CD14-positive monocyte (primary cell): ENCODE results near the gene COMP. TPM values are rescaled to one million over a fixed set of nuclear protein-coding genes. Genes with fewer than 3 reads are reported as not detected.

Experiments
- DNase-seq, 3 donors: peaks; one replicate each; pipeline ENCODE4 v3.0.0-alpha.2; 2011 to 2022
- H2AFZ ChIP-seq: 2 replicates; pipeline ENCODE4 v1.6.0; 2012; ENCODE audit warnings: mild to moderate bottlenecking, low read depth, low read length, inconsistent platforms; ENCODE audit not compliant: insufficient read depth, poor library complexity, severe bottlenecking
- H3K27ac ChIP-seq, 2 donors: 1 replicate in 1 of 2; 2 replicates in 1 of 2; pipeline ENCODE4 v1.5.1; 2012 to 2013; ENCODE audit warnings: low read length in 2 of 2, control low read depth in 1 of 2, inconsistent platforms in 1 of 2, low read depth in 1 of 2, mild to moderate bottlenecking in 1 of 2
- H3K27me3 ChIP-seq, 2 donors: one replicate each; pipeline versions ENCODE4 v1.6.0 to v1.6.1; 2011 to 2013; ENCODE audit warnings: low read length in 2 of 2; ENCODE audit not compliant: control insufficient read depth in 2 of 2, insufficient read depth in 2 of 2
- H3K36me3 ChIP-seq, 2 donors: replicated peaks in 1 of 2; 1 replicate in 1 of 2; 2 replicates in 1 of 2; pipeline versions ENCODE4 v1.5.1 to v1.6.1; 2012 to 2013; ENCODE audit warnings: low read length in 2 of 2, control low read depth in 1 of 2, inconsistent platforms in 1 of 2, mild to moderate bottlenecking in 1 of 2; ENCODE audit not compliant: insufficient read depth in 2 of 2, control insufficient read depth in 1 of 2
- H3K4me1 ChIP-seq, 2 donors: 1 replicate in 1 of 2; 2 replicates in 1 of 2; pipeline versions ENCODE4 v1.5.1 to v1.6.1; 2012 to 2013; ENCODE audit warnings: low read length in 2 of 2, control low read depth in 1 of 2, inconsistent platforms in 1 of 2, mild to moderate bottlenecking in 1 of 2, moderate library complexity in 1 of 2; ENCODE audit not compliant: insufficient read depth in 2 of 2, control insufficient read depth in 1 of 2
- H3K4me2 ChIP-seq: replicated peaks from 2 replicates; pipeline ENCODE3; 2012; ENCODE audit warnings: low read length, moderate library complexity, mild to moderate bottlenecking; ENCODE audit not compliant: poor library complexity, severe bottlenecking; ENCODE audit errors: extremely low read depth
- H3K4me3 ChIP-seq, 3 experiments: fragments of 200-600 bp in 1 of 3; sonication (generic) in 1 of 3; replicated peaks in 1 of 3; 1 replicate in 2 of 3; 2 replicates in 1 of 3; pipeline ENCODE4 v1.5.1; 2011 to 2013; ENCODE audit warnings: low read length in 3 of 3, mild to moderate bottlenecking in 3 of 3, control low read depth in 2 of 3, low read depth in 2 of 3, inconsistent platforms in 1 of 3, moderate library complexity in 1 of 3
- H3K79me2 ChIP-seq: 2 replicates; pipeline ENCODE4 v1.6.0; 2012; ENCODE audit warnings: mild to moderate bottlenecking, control low read depth, inconsistent platforms, low read length, moderate library complexity; ENCODE audit not compliant: insufficient read depth
- H3K9ac ChIP-seq: 2 replicates; pipeline ENCODE4 v1.6.0; 2017; ENCODE audit warnings: low read length, mild to moderate bottlenecking; ENCODE audit not compliant: insufficient read depth, poor library complexity, severe bottlenecking
- H3K9me3 ChIP-seq, 2 donors: replicated peaks in 1 of 2; 1 replicate in 1 of 2; 2 replicates in 1 of 2; pipeline versions ENCODE4 v1.5.1 to v1.6.1; 2012 to 2013; ENCODE audit warnings: low read length in 2 of 2, control low read depth in 1 of 2; ENCODE audit not compliant: control insufficient read depth in 1 of 2, insufficient read depth in 1 of 2
- H4K20me1 ChIP-seq: 2 replicates; pipeline ENCODE4 v1.6.0; 2012; ENCODE audit warnings: mild to moderate bottlenecking, low read length, control low read depth, moderate library complexity; ENCODE audit not compliant: insufficient read depth
- H3K27ac Mint-ChIP-seq, 7 donors: one replicate each; pipeline ENCODE4 v1.8.0; 2020; ENCODE audit warnings: mild to moderate bottlenecking in 7 of 7, mixed read lengths in 7 of 7, moderate library complexity in 6 of 7, inconsistent platforms in 2 of 7
- H3K27me3 Mint-ChIP-seq, 3 donors: one replicate each; pipeline ENCODE4 v1.8.0; 2021 to 2022; ENCODE audit warnings: low read depth in 3 of 3, mild to moderate bottlenecking in 3 of 3, mixed read lengths in 3 of 3, moderate library complexity in 3 of 3, inconsistent platforms in 1 of 3
- H3K36me3 Mint-ChIP-seq, 2 donors: one replicate each; pipeline ENCODE4 v1.8.0; 2020; ENCODE audit warnings: mixed read lengths in 2 of 2, inconsistent platforms in 1 of 2, mild to moderate bottlenecking in 1 of 2
- H3K4me1 Mint-ChIP-seq: one replicate; pipeline ENCODE4 v1.8.0; 2020; ENCODE audit warnings: mild to moderate bottlenecking, mixed read lengths
- H3K4me3 Mint-ChIP-seq, 2 donors: one replicate each; pipeline ENCODE4 v1.8.0; 2020; ENCODE audit warnings: mild to moderate bottlenecking in 2 of 2, mixed read lengths in 2 of 2, moderate library complexity in 1 of 2
- H3K9me3 Mint-ChIP-seq, 7 donors: one replicate each; pipeline ENCODE4 v1.8.0; 2020 to 2022; ENCODE audit warnings: mixed read lengths in 7 of 7, mild to moderate bottlenecking in 6 of 7, moderate library complexity in 6 of 7, inconsistent platforms in 2 of 7
- CTCF ChIP-seq: fragments of 200-600 bp; IDR thresholded peaks from one replicate; pipeline ENCODE4 v1.8.0; 2022; ENCODE audit warnings: antibody characterized with exemption, mild to moderate bottlenecking
- WGBS: methylation state at CpG from one replicate; pipeline ENCODE4 v1.1.5; 2013; ENCODE audit warnings: missing lambda C conversion rate; ENCODE audit not compliant: insufficient coverage; 5-methylcytosine and 5-hydroxymethylcytosine counted together
- intact Hi-C, 2 donors: fragments of 100-400 bp; cut with micrococcal nuclease; formaldehyde crosslinking; loops; one replicate each; pipeline versions ENCODE4 v1.15.0 to v1.15.1; 2023
- polyA plus RNA-seq, 3 donors: library from polyadenylated mRNA; depleted of rRNA in 1 of 3; unstranded in 2 of 3; stranded (reverse) in 1 of 3; fragments of 300-500 nt in 2 of 3; fragments of >200 nt in 1 of 3; fragmentation: Illumina TruSeq in 2 of 3; gene quantifications; 1 replicate in 2 of 3; 2 replicates in 1 of 3; pipeline ENCODE4 v1.2.3, GENCODE V29; 2012 to 2021

Gene COMP
- polyA plus RNA-seq, 3 donors, result not detected

GRCh38 chr19:18741124-18742121 lies 49.7 kb downstream of the COMP start:
- intact Hi-C loops, result no loop called here
- Histone ChIP-seq H3K4me3 (no peak overlapping the region), H3K27ac (no peak overlapping the region), H3K9ac (no peak overlapping the region), H3K4me1 (no peaks in the 10 kb centered on the region), H3K4me2 (no peak overlapping the region), H3K27me3 (no peaks in the 10 kb centered on the region), H4K20me1 (peaks cover 36% of the 10 kb centered on the region), H3K9me3 (no peaks in the 10 kb centered on the region), H3K36me3 (peaks cover 0 to 5% of the 10 kb centered on the region in 2 donors), H3K79me2 (no peaks in the 10 kb centered on the region), H2AFZ (no peak overlapping the region)
- 93% methylated on average over 22 of the region's 27 CpGs for WGBS
- Mint-ChIP-seq H3K36me3 (peaks cover 0 to 8% of the 10 kb centered on the region in 2 donors), H3K4me3 (no peak overlapping the region), H3K9me3 (peaks cover 0 to 1% (median 0%) of the 10 kb centered on the region in 7 donors), H3K27ac (peak overlapping the region in 1 of 7 donors; percentile 11), H3K27me3 (peaks cover 0 to 1% (median 0%) of the 10 kb centered on the region in 3 donors), H3K4me1 (no peaks in the 10 kb centered on the region)
- DNase-seq, result no peak
- no peak for TF ChIP-seq CTCF

- no peak overlapping the region for H3K9ac ChIP-seq
- DNase-seq, result no peak
- H3K36me3 ChIP-seq, result no peaks in the 10 kb centered on the region
- H3K79me2 ChIP-seq, result no peaks in the 10 kb centered on the region
- Mint-ChIP-seq H3K4me1 (no peaks in the 10 kb centered on the region), H3K4me3 (no peak overlapping the region), H3K27ac (peak overlapping the region in 1 of 7 donors; percentile 66), H3K36me3 (peaks cover 0 to 4% of the 10 kb centered on the region in 2 donors), H3K27me3 (peaks cover 0 to 1% (median 0%) of the 10 kb centered on the region in 3 donors), H3K9me3 (peaks cover 0 to 1% (median 0%) of the 10 kb centered on the region in 7 donors)
- intact Hi-C loops, result no loop called here
- no peak overlapping the region for H3K27ac ChIP-seq
- no peak overlapping the region for H2AFZ ChIP-seq
- no peaks in the 10 kb centered on the region for H3K27me3 ChIP-seq
- 95% methylated on average over 11 of the region's 20 CpGs for WGBS
- no peak overlapping the region for H3K4me3 ChIP-seq
- no peak for TF ChIP-seq CTCF
- peaks cover 59% of the 10 kb centered on the region for H4K20me1 ChIP-seq
- no peaks in the 10 kb centered on the region for H3K9me3 ChIP-seq
- no peaks in the 10 kb centered on the region for H3K4me1 ChIP-seq
- H3K4me2 ChIP-seq, result no peak overlapping the region
Measured at GRCh38 chr19:18738961-18739690, 52.0 kb downstream of the COMP start.
